Fibroblast of villous mesenchyme (primary cell): ENCODE measurements around the gene FRAS1. TPM values are rescaled to one million over a fixed set of nuclear protein-coding genes. Genes with fewer than 3 reads are reported as not detected.
A peak's percentile ranks its signal among the peaks of the same experiment; 100 is the strongest.

Source experiments
- DNase-seq: peaks from one replicate; pipeline ENCODE4 v3.0.0-alpha.2; 2010; ENCODE audit warnings: low read depth
- H3K4me3 ChIP-seq: 2 replicates; pipeline ENCODE4 v1.5.1; 2011; ENCODE audit warnings: low read depth, mild to moderate bottlenecking, low read length
- total RNA-seq: library from RNA; depleted of rRNA; stranded (reverse); fragments of >200 nt; gene quantifications from 2 replicates; pipeline ENCODE4 v1.2.3, GENCODE V29; 2012
- TF ChIP-seq, protein P1 (sequence below): IDR thresholded peaks from 2 replicates; pipeline ENCODE4 v1.5.1; 2012; ENCODE audit warnings: low read depth, mild to moderate bottlenecking, low read length; ENCODE audit not compliant: insufficient read depth

Gene FRAS1
- total RNA-seq, 1 donor, result 1.3 TPM

DNA sequence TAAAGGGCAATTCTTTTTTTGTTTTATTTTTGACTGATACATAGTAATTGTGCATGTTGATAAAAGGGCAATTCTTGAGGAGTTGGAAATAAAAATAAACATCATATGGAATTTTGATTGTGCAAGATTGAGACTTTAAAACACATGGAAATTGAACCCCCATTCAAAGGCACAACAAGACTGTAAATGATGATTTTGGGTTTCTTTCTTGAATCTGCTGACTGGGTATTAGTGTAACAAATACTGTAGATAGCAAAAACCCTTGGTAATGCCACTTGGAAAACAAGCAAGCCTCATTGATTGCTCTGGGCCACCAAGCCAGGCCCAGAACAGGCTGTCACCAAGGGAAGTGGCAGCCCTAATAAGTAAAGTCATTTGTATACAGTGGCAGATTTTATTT is 421.4 kb downstream of the FRAS1 start:
- no peak overlapping the region for H3K4me3 ChIP-seq
- no peak for DNase-seq
- TF ChIP-seq, protein P1, sequence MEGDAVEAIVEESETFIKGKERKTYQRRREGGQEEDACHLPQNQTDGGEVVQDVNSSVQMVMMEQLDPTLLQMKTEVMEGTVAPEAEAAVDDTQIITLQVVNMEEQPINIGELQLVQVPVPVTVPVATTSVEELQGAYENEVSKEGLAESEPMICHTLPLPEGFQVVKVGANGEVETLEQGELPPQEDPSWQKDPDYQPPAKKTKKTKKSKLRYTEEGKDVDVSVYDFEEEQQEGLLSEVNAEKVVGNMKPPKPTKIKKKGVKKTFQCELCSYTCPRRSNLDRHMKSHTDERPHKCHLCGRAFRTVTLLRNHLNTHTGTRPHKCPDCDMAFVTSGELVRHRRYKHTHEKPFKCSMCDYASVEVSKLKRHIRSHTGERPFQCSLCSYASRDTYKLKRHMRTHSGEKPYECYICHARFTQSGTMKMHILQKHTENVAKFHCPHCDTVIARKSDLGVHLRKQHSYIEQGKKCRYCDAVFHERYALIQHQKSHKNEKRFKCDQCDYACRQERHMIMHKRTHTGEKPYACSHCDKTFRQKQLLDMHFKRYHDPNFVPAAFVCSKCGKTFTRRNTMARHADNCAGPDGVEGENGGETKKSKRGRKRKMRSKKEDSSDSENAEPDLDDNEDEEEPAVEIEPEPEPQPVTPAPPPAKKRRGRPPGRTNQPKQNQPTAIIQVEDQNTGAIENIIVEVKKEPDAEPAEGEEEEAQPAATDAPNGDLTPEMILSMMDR, result no peak

DNA sequence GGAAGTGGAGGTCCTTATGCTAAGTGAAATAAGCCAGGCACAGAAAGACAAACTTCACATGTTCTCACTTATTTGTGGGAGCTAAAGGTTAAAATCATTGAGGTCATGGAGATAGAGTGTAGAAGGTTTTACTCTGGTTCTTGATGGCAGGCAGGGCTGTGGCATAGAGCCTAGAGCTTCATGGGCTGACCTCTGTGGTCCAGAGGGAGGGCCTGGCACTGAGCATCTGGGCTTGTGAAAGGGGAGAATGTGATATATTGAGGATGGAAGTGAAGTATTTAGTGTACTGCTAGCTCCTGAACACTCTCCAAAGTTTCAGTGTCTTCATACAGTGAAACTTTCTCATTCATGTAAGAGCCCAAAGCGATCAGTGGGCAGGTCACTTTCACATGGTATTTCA is 423.2 kb downstream of the FRAS1 start:
- H3K4me3 ChIP-seq, result no peak overlapping the region
- DNase-seq, result peak; percentile 60
- TF ChIP-seq, protein P1, result no peak

DNA sequence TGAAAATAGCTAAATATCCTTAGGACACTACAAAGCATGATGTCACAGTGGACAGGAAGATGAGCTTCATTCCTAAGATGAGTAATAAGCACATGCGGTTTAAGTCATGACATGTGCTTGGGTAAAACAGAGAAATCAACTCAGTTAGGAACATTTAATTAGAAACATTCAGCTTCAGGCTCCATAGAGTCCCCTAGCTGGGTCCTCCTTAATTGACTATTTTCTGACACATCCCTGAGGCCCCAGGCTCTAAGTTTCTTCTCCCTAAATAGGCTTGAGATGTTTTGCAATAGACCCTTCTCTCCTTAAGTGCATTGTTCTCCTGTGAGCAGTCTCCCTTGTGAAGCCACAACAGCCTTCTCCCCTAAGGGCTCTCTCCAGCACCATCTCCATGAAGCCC is 424.1 kb downstream of the FRAS1 start:
- TF ChIP-seq, protein P1, result no peak

DNA sequence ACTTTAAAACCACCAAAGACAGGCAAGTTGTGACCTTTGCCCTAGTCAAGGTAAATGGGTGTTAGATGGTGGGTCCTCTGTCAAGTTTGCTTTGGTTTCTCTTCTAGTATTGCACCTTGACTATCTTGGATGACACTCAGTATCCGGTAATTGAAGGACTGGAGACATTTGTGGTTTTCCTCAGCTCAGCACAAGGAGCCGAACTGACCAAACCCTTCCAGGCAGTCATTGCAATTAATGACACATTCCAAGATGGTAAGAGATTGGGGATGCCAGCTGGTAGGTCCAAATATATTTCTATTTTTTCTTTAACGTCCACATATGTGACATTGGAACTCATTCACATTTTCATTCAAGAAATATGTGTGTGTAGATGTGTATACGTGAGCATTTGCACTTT is 425.2 kb downstream of the FRAS1 start:
- H3K4me3 ChIP-seq, result no peak overlapping the region
- no peak for DNase-seq
- TF ChIP-seq, protein P1, result no peak

More for the DNA sequence above, 424.1 kb downstream of the FRAS1 start:
- DNase-seq, result peak; percentile 90
- no peak overlapping the region for H3K4me3 ChIP-seq

DNA sequence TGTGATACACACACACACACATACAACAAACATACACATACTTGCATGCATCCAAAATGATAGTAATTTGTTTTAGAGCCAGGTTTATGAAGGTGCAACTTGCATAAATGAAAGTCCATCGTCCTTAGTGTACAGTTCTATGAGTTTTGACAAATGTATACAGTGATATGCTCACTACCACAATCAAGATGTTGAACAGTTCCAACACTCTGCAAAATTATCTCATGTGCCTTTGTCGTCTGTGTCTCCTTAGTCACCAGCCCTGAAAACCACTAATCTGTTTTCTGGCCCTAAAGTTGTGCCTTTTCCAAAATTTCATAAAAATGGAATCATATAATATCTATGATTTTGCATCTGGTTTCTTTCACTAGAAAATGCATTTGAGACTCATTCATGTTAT is 426.7 kb downstream of the FRAS1 start:
- no peak overlapping the region for H3K4me3 ChIP-seq
- DNase-seq, result no peak
- TF ChIP-seq, protein P1, result no peak

DNA sequence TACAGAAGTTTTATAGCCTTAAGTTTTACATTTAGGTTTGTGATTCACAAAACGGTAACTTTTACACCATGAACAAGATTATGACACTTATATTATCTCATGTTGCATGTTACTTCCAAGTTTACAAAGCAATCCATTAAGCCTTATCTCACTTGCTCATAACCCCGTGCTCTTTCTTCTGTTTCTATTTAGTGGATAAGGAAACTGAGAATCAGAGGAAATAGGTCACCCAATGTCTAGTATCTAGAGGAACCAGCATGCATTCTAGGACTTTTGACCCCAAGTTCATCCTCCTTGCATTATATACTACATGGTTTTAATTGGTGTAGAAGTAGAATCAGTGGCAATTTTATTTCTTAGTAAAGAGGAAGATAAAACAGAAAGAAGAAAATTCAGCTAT is 427.5 kb downstream of the FRAS1 start:
- TF ChIP-seq, protein P1, result no peak
- DNase-seq, result no peak
- no peak overlapping the region for H3K4me3 ChIP-seq

DNA sequence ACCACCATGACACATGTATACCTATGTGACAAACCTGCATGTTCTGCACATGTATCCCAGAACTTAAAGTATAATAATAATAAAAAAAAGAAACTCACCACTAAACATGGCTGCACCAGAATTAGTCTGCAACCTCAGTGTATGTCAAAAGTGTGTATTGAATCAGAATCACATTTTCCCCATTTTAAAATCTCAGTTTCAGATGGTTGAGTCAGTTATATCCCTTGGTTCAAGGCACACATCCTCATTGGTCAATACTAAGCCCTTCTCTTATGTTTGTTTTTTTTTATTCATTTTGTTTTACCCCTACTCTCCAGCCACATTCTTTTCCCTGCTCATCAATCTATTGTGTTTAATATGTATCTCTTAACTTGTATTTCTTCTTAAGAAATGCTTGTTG is 436.6 kb downstream of the FRAS1 start:
- TF ChIP-seq, protein P1, result no peak
- no peak overlapping the region for H3K4me3 ChIP-seq
- no peak for DNase-seq
